HepG2 (cell line): ENCODE data around the gene ZNF3. TPM values are rescaled to one million over a fixed set of nuclear protein-coding genes. Genes with fewer than 3 reads are reported as not detected.

ENCODE experiments used
- BRCA1 ChIP-seq: sonication (generic); formaldehyde crosslinking; IDR thresholded peaks from 2 replicates; pipeline ENCODE4 v1.4.0; 2020; ENCODE audit warnings: missing genetic modification reagents
- HNF4A ChIP-seq: sonication (generic); formaldehyde crosslinking; IDR thresholded peaks from 2 replicates; pipeline ENCODE4 v1.4.0; 2020; ENCODE audit warnings: missing genetic modification reagents
- MEF2D ChIP-seq: sonication (generic); formaldehyde crosslinking; IDR thresholded peaks from 2 replicates; pipeline ENCODE4 v1.5.1; 2020; ENCODE audit warnings: mild to moderate bottlenecking, missing genetic modification reagents
- NCOA5 ChIP-seq: sonication (generic); formaldehyde crosslinking; IDR thresholded peaks from 2 replicates; pipeline ENCODE4 v1.4.0; 2020; ENCODE audit warnings: missing genetic modification reagents
- PHF5A ChIP-seq: IDR thresholded peaks from one replicate; pipeline ENCODE4 v1.6.1; 2018; ENCODE audit warnings: low read depth, missing genetic modification reagents; ENCODE audit not compliant: unreplicated experiment
- TSC22D2 ChIP-seq: sonication (generic); formaldehyde crosslinking; IDR thresholded peaks from 2 replicates; pipeline ENCODE4 v1.5.1; 2020; ENCODE audit warnings: missing genetic modification reagents, mild to moderate bottlenecking, borderline replicate concordance
- ZFP90 ChIP-seq: sonication (generic); formaldehyde crosslinking; IDR thresholded peaks from 2 replicates; pipeline ENCODE4 v1.8.0; 2022; ENCODE audit warnings: missing genetic modification reagents, mild to moderate bottlenecking, inconsistent platforms, borderline replicate concordance
- ZNF230 ChIP-seq: sonication (generic); formaldehyde crosslinking; IDR thresholded peaks from 2 replicates; pipeline ENCODE4 v1.4.0; 2020; ENCODE audit warnings: mild to moderate bottlenecking, missing genetic modification reagents
- ZNF501 ChIP-seq: sonication (generic); formaldehyde crosslinking; IDR thresholded peaks from 2 replicates; pipeline ENCODE4 v1.5.1; 2020; ENCODE audit warnings: mild to moderate bottlenecking, moderate library complexity, missing genetic modification reagents
- ZNF678 ChIP-seq: sonication (generic); formaldehyde crosslinking; IDR thresholded peaks from 2 replicates; pipeline ENCODE4 v1.4.0; 2020; ENCODE audit warnings: mild to moderate bottlenecking, missing genetic modification reagents
- ZNF776 ChIP-seq: sonication (generic); formaldehyde crosslinking; IDR thresholded peaks from 2 replicates; pipeline ENCODE4 v1.4.0; 2020; ENCODE audit warnings: mild to moderate bottlenecking, missing genetic modification reagents
- polyA plus RNA-seq, 8 experiments: library from polyadenylated mRNA; depleted of rRNA in 3 of 8; stranded (reverse) in 7 of 8; unstranded in 1 of 8; fragments of >200 nt; fragmentation: Illumina TruSeq in 4 of 8; extraction: Trizol in 4 of 8; gene quantifications; 2 replicates each; pipeline versions ENCODE4 v1.2.1 to v1.2.3, GENCODE V29; 2011 to 2016; ENCODE audit warnings: low read depth in 4 of 8, missing spikeins in 1 of 8, mixed read lengths in 1 of 8; ENCODE audit not compliant: insufficient read depth in 1 of 8
- total RNA-seq, 5 experiments: library from RNA; depleted of rRNA; stranded (reverse); fragments of >200 nt; fragmentation: Illumina TruSeq; extraction: Trizol; gene quantifications; 2 replicates each; pipeline ENCODE4 v1.2.3, GENCODE V29; 2016; ENCODE audit warnings: low read depth in 1 of 5
- TF ChIP-seq, protein P1 (sequence below), 2 experiments: sonication (generic) in 1 of 2; formaldehyde crosslinking in 1 of 2; IDR thresholded peaks; 2 replicates each; pipeline versions ENCODE4 v1.4.0 to v1.6.1; 2016 to 2020; ENCODE audit warnings: borderline replicate concordance in 1 of 2, low read depth in 1 of 2, mild to moderate bottlenecking in 1 of 2, missing genetic modification reagents in 1 of 2
- TF ChIP-seq, protein P2 (sequence below): sonication (generic); formaldehyde crosslinking; IDR thresholded peaks from 2 replicates; pipeline ENCODE4 v1.4.0; 2020; ENCODE audit warnings: missing genetic modification reagents
- TF ChIP-seq, protein P3 (sequence below): sonication (generic); formaldehyde crosslinking; IDR thresholded peaks from 2 replicates; pipeline ENCODE4 v1.5.1; 2020; ENCODE audit warnings: mild to moderate bottlenecking, missing genetic modification reagents, borderline replicate concordance
- TF ChIP-seq, protein P4 (sequence below), 2 experiments: sonication (generic) in 1 of 2; formaldehyde crosslinking in 1 of 2; IDR thresholded peaks; 2 replicates each; pipeline versions ENCODE4 v1.5.1 to v1.6.1; 2011 to 2020; ENCODE audit warnings: borderline replicate concordance in 1 of 2, low read depth in 1 of 2, low read length in 1 of 2, mild to moderate bottlenecking in 1 of 2, missing genetic modification reagents in 1 of 2, moderate library complexity in 1 of 2

Gene ZNF3
- total and polyA plus RNA-seq, 2 of the 13 experiments (the other 11 are each of a cell fraction or from before 2014, with no cell fraction given) = 33.7 to 56.9 TPM

DNA sequence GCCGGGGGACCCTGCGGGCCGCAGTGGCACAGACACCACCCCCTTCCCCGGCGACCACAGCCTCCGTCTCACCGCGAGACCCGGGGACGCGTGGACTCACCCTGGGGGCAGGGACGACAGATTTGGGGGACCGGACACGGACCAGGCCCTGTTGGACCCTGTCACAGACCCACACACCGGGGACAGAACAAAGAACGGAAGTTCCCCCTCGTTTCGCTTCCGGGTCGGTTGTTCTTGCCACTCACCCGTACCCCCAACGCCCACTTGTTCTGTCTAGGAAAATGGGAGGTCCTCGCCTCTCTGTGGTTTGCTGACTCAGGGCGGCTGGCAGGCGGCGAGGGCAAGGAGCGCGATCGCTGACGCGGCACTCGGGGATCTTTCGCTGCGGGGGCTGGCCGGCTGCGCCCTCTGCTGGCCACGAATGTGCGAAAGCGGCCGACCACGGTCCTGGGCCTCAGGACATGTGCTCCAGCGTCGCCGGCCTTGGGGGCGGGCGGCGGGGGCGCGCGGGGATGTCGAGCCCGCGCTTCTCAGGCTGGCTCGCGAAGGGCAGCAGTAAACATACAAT is at the start of gene ZNF3 (continued):
- TF ChIP-seq, protein P1, sequence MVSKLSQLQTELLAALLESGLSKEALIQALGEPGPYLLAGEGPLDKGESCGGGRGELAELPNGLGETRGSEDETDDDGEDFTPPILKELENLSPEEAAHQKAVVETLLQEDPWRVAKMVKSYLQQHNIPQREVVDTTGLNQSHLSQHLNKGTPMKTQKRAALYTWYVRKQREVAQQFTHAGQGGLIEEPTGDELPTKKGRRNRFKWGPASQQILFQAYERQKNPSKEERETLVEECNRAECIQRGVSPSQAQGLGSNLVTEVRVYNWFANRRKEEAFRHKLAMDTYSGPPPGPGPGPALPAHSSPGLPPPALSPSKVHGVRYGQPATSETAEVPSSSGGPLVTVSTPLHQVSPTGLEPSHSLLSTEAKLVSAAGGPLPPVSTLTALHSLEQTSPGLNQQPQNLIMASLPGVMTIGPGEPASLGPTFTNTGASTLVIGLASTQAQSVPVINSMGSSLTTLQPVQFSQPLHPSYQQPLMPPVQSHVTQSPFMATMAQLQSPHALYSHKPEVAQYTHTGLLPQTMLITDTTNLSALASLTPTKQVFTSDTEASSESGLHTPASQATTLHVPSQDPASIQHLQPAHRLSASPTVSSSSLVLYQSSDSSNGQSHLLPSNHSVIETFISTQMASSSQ (IDR thresholded peaks at IDR 0.05; ENCODE audit: low read depth) = peak; percentile 24; the same call in 1 of the 2 replicates
- TF ChIP-seq, protein P1 (CRISPR knock-in tag; IDR thresholded peaks at IDR 0.05; ENCODE audit: borderline replicate concordance) = peak; percentile 83
- TF ChIP-seq, protein P2, sequence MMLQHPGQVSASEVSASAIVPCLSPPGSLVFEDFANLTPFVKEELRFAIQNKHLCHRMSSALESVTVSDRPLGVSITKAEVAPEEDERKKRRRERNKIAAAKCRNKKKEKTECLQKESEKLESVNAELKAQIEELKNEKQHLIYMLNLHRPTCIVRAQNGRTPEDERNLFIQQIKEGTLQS = peak; percentile 53
- TF ChIP-seq ZNF678 (CRISPR knock-in tag) (no peak), HNF4A (CRISPR knock-in tag) (peak; percentile 81), TSC22D2 (CRISPR knock-in tag) (peak; percentile 94; the same call in 1 of the 2 replicates), ZNF501 (CRISPR knock-in tag) (peak; percentile 88), ZNF776 (peak; percentile 88), ZFP90 (CRISPR knock-in tag) (peak; percentile 79), ZNF230 (CRISPR knock-in tag) (peak; percentile 55; the same call in 1 of the 2 replicates), PHF5A (CRISPR knock-in tag) (peak; percentile 95), MEF2D (peak; percentile 31), NCOA5 (CRISPR knock-in tag) (no peak), BRCA1 (CRISPR knock-in tag) (no peak; the same call in 1 of the 2 replicates)
- TF ChIP-seq, protein P3, sequence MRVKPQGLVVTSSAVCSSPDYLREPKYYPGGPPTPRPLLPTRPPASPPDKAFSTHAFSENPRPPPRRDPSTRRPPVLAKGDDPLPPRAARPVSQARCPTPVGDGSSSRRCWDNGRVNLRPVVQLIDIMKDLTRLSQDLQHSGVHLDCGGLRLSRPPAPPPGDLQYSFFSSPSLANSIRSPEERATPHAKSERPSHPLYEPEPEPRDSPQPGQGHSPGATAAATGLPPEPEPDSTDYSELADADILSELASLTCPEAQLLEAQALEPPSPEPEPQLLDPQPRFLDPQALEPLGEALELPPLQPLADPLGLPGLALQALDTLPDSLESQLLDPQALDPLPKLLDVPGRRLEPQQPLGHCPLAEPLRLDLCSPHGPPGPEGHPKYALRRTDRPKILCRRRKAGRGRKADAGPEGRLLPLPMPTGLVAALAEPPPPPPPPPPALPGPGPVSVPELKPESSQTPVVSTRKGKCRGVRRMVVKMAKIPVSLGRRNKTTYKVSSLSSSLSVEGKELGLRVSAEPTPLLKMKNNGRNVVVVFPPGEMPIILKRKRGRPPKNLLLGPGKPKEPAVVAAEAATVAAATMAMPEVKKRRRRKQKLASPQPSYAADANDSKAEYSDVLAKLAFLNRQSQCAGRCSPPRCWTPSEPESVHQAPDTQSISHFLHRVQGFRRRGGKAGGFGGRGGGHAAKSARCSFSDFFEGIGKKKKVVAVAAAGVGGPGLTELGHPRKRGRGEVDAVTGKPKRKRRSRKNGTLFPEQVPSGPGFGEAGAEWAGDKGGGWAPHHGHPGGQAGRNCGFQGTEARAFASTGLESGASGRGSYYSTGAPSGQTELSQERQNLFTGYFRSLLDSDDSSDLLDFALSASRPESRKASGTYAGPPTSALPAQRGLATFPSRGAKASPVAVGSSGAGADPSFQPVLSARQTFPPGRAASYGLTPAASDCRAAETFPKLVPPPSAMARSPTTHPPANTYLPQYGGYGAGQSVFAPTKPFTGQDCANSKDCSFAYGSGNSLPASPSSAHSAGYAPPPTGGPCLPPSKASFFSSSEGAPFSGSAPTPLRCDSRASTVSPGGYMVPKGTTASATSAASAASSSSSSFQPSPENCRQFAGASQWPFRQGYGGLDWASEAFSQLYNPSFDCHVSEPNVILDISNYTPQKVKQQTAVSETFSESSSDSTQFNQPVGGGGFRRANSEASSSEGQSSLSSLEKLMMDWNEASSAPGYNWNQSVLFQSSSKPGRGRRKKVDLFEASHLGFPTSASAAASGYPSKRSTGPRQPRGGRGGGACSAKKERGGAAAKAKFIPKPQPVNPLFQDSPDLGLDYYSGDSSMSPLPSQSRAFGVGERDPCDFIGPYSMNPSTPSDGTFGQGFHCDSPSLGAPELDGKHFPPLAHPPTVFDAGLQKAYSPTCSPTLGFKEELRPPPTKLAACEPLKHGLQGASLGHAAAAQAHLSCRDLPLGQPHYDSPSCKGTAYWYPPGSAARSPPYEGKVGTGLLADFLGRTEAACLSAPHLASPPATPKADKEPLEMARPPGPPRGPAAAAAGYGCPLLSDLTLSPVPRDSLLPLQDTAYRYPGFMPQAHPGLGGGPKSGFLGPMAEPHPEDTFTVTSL (CRISPR knock-in tag) = peak; percentile 59; the same call in 1 of the 2 replicates
- TF ChIP-seq, protein P4, sequence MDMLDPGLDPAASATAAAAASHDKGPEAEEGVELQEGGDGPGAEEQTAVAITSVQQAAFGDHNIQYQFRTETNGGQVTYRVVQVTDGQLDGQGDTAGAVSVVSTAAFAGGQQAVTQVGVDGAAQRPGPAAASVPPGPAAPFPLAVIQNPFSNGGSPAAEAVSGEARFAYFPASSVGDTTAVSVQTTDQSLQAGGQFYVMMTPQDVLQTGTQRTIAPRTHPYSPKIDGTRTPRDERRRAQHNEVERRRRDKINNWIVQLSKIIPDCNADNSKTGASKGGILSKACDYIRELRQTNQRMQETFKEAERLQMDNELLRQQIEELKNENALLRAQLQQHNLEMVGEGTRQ (IDR thresholded peaks at IDR 0.05; ENCODE audit: low read depth, low read length) = no peak
- TF ChIP-seq, protein P4 (CRISPR knock-in tag; IDR thresholded peaks at IDR 0.05; ENCODE audit: borderline replicate concordance) = peak; percentile 41; the same call in 1 of the 2 replicates
